ENCODE measurements around the gene KCNH3.

GRCh38 chr12:49537752-49538509 lies 899 bp upstream of the KCNH3 start:
- no peak for TF ChIP-seq CTCF (IDR thresholded peaks at IDR 0.05)
- no peak for TF ChIP-seq POLR2A (IDR thresholded peaks at IDR 0.05)

All from right lobe of liver (tissue), 4 donors.